Measurements from ENCODE around the gene TEX52.

The TEX52 gene

GRCh38 chr12:2826721-2827515 lies 29.9 kb downstream of the TEX52 start:
- no peak for DNase-seq

GRCh38 chr12:2826036-2826435 lies 30.8 kb downstream of the TEX52 start:
- DNase-seq, result no peak

- DNase-seq, result no peak
Measured at GRCh38 chr12:2825132-2825531, 31.7 kb downstream of the TEX52 start.

- DNase-seq, result no peak
Measured at GRCh38 chr12:2824541-2824940, 32.3 kb downstream of the TEX52 start.

GRCh38 chr12:2823483-2823882 lies 33.4 kb downstream of the TEX52 start:
- no peak for DNase-seq

GRCh38 chr12:2820432-2820831 lies 36.4 kb downstream of the TEX52 start:
- no peak for DNase-seq

GRCh38 chr12:2819810-2820209 lies 37.0 kb downstream of the TEX52 start:
- DNase-seq, result no peak

GRCh38 chr12:2813214-2814185 lies 43.3 kb downstream of the TEX52 start:
- DNase-seq, result peak; percentile 26

GRCh38 chr12:2812290-2813213 lies 44.3 kb downstream of the TEX52 start, which contains the start of gene ITFG2:
ITFG2 (plus strand) TSS chr12:2812668; CDS start chr12:2812761, 93 bp downstream.
- peak; percentile 91 for DNase-seq

GRCh38 chr12:2811801-2812200 lies 45.0 kb downstream of the TEX52 start:
- no peak for DNase-seq

GRCh38 chr12:2806700-2807099 lies 50.1 kb downstream of the TEX52 start:
- DNase-seq, result no peak

- DNase-seq, result no peak
Measured at GRCh38 chr12:2805143-2805520, 51.7 kb downstream of the TEX52 start.

- no peak for DNase-seq
Measured at GRCh38 chr12:2804393-2805142, 52.3 kb downstream of the TEX52 start.

GRCh38 chr12:2803635-2804392 lies 53.0 kb downstream of the TEX52 start:
- no peak for DNase-seq

GRCh38 chr12:2801044-2801783 lies 55.6 kb downstream of the TEX52 start:
- DNase-seq, result no peak

- no peak for DNase-seq
Measured at GRCh38 chr12:2800046-2800570, 56.7 kb downstream of the TEX52 start.

Data from activated T-cell treated with anti-CD3 and anti-CD28 coated beads, Interleukin-2, amount 50 U/mL, for 1 hour (primary cell).